ENCODE data around the gene NAT16. TPM values are rescaled to one million over a fixed set of nuclear protein-coding genes. Genes with fewer than 3 reads are reported as not detected.

The NAT16 gene
- total and polyA plus RNA-seq, 2 of the 4 experiments (the other 2 are of a cell fraction): 0.05 TPM; not detected in 1

DNA sequence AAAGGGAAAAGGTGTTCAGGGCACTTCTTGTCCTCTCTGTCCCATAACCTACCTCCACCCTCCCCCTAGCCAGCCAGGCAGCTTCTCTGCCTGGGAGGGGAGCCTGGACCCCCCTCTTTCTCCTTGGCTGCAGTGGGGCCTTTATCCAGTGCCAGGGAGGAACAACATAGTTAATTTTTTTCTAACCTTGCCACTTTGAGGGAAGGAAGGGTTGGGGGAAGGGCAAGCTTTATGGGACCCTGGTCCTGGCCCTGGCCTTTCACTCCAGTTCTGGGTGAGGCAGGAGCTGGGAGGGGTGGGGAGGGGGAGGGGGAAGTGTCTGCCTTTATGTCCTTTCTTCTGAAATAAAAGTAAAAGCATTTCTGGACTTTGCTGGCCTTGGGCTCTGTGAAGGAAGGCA is 19.2 kb downstream of the NAT16 start:
- Histone ChIP-seq H4K5ac (ENCODE audit: low read depth, low read length) (no peak overlapping the region), H2AK9ac (replicated peaks; ENCODE audit: low read depth, low read length, poor library complexity) (no peak overlapping the region), H3K9me3 (ENCODE audit: control insufficient read depth, insufficient read depth, low read length) (no peaks in the 10 kb centered on the region), H3K56ac (ENCODE audit: extremely low read depth, insufficient read depth, low read length) (no peak overlapping the region), H3K4me1 (ENCODE audit: control insufficient read depth, insufficient read depth, low read length) (peaks cover 9% of the 10 kb centered on the region), H3K14ac (replicated peaks; ENCODE audit: low read depth, low read length) (no peak overlapping the region), H4K91ac (ENCODE audit: insufficient read depth, low read depth, low read length) (no peak overlapping the region), H2BK15ac (ENCODE audit: low read depth, low read length) (no peak overlapping the region), H3K18ac (ENCODE audit: low read depth, low read length) (no peak overlapping the region), H3K23ac (ENCODE audit: low read depth, low read length) (no peak overlapping the region), H3K27ac (ENCODE audit: insufficient read depth, low read length) (no peak overlapping the region), H4K20me1 (ENCODE audit: insufficient read depth, low read length) (peaks cover 21% of the 10 kb centered on the region), H2AFZ (replicated peaks; ENCODE audit: low read length, poor library complexity) (no peak overlapping the region), H2BK120ac (ENCODE audit: low read depth, low read length) (no peak overlapping the region), H3K4me2 (ENCODE audit: low read depth, low read length) (no peak overlapping the region), H3K9me1 (ENCODE audit: insufficient read depth, low read length) (peaks cover 3% of the 10 kb centered on the region), H2BK20ac (ENCODE audit: low read depth, low read length) (no peak overlapping the region), H2AK5ac (ENCODE audit: low read depth, low read length) (no peak overlapping the region), H3K79me1 (ENCODE audit: low read depth in 1 of 2, low read length in 2 of 2) (peaks cover 0 to 29% of the 10 kb centered on the region in 2 experiments; a peak in 3 of 4 replicates), H3K9ac (ENCODE audit: low read depth, low read length) (no peak overlapping the region), H2BK5ac (ENCODE audit: low read depth, low read length, poor library complexity, severe bottlenecking) (no peak overlapping the region), H3K27me3 (ENCODE audit: control insufficient read depth, insufficient read depth, low read length) (peaks cover 8% of the 10 kb centered on the region; the same call in 1 of the 2 replicates), H4K8ac (ENCODE audit: low read depth in 2 of 2, low read length in 2 of 2) (no peak overlapping the region), H3K36me3 (ENCODE audit: control insufficient read depth, insufficient read depth, low read length) (peaks cover 28% of the 10 kb centered on the region), H3K4ac (ENCODE audit: low read depth, low read length) (no peak overlapping the region), H3K4me3 (ENCODE audit: insufficient read depth, low read depth, low read length) (no peak overlapping the region)
- TF ChIP-seq RFX5 (IDR thresholded peaks at IDR 0.05; ENCODE audit: low read depth, low read length): no peak
- no peak for TF ChIP-seq MAFK (IDR thresholded peaks at IDR 0.05; ENCODE audit: low read depth, low read length)
- TF ChIP-seq, protein P1, sequence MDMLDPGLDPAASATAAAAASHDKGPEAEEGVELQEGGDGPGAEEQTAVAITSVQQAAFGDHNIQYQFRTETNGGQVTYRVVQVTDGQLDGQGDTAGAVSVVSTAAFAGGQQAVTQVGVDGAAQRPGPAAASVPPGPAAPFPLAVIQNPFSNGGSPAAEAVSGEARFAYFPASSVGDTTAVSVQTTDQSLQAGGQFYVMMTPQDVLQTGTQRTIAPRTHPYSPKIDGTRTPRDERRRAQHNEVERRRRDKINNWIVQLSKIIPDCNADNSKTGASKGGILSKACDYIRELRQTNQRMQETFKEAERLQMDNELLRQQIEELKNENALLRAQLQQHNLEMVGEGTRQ (IDR thresholded peaks at IDR 0.05; ENCODE audit: low read depth, low read length): no peak
- TF ChIP-seq, protein P2, sequence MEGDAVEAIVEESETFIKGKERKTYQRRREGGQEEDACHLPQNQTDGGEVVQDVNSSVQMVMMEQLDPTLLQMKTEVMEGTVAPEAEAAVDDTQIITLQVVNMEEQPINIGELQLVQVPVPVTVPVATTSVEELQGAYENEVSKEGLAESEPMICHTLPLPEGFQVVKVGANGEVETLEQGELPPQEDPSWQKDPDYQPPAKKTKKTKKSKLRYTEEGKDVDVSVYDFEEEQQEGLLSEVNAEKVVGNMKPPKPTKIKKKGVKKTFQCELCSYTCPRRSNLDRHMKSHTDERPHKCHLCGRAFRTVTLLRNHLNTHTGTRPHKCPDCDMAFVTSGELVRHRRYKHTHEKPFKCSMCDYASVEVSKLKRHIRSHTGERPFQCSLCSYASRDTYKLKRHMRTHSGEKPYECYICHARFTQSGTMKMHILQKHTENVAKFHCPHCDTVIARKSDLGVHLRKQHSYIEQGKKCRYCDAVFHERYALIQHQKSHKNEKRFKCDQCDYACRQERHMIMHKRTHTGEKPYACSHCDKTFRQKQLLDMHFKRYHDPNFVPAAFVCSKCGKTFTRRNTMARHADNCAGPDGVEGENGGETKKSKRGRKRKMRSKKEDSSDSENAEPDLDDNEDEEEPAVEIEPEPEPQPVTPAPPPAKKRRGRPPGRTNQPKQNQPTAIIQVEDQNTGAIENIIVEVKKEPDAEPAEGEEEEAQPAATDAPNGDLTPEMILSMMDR (conservative IDR thresholded peaks at IDR 0.05; ENCODE audit: low read depth, low read length): no peak
- no peak for TF ChIP-seq CHD1 (IDR thresholded peaks at IDR 0.05; ENCODE audit: low read depth, low read length)
- TF ChIP-seq CEBPB (IDR thresholded peaks at IDR 0.05; ENCODE audit: low read depth, low read length): no peak
- TF ChIP-seq RCOR1 (IDR thresholded peaks at IDR 0.05; ENCODE audit: insufficient replicate concordance, low read length): no peak
- TF ChIP-seq POLR2A (IDR thresholded peaks at IDR 0.05; ENCODE audit: low read depth, low read length): no peak
- no peak for TF ChIP-seq MAZ (IDR thresholded peaks at IDR 0.05; ENCODE audit: borderline replicate concordance, low read depth, low read length)
- no peak for TF ChIP-seq MXI1 (IDR thresholded peaks at IDR 0.05; ENCODE audit: borderline replicate concordance, low read depth, low read length)
- ATAC-seq (ENCODE audit: low read depth) (no peak), DNase-seq (no peak)
- intact Hi-C loops (cut with micrococcal nuclease) (no loop called here), in situ Hi-C loops (cut with MboI; ENCODE audit: low sequenced_read_pairs) (no loop called here), dilution Hi-C loops (cut with HindIII; ENCODE audit: low sequenced_read_pairs, unreplicated experiment) (no loop called here)
- BruUV-seq (replicated peaks): no TSS peak
- ChIA-PET POLR2A (ENCODE audit: unreplicated experiment) (no interaction called here), CTCF (no interaction called here)
